Activated gamma-delta T cell (primary cell): Measurements from ENCODE around the gene PI4KA.
"Not testable (repeated sequence)": the region's sequence is repeated elsewhere in the genome, so short reads cannot be mapped to it uniquely, and the experiment has no call there.

Source experiments
- DNase-seq: peaks from one replicate; lab custom pipeline; 2025; lab: John Stamatoyannopoulos, UW
- total RNA-seq, 2 donors: gene quantifications; one replicate each; lab custom pipeline; 2026; lab: John Stamatoyannopoulos, UW

The PI4KA gene
- 166 to 184 reads per million in 2 donors for total RNA-seq

- peak; percentile 98 for DNase-seq
These were observed at the start of gene PI4KA, which contains the start of gene SNAP29 for GRCh38 chr22:20858615-20859416. Gene PI4KA (minus strand): TSS chr22:20858811. CDS start chr22:20858725, 86 bp downstream. Gene SNAP29 (plus strand): TSS chr22:20859007. CDS start chr22:20859111, 104 bp downstream.

GRCh38 chr22:20906387-20906767 lies 47.8 kb upstream of the PI4KA start:
- no peak for DNase-seq

GRCh38 chr22:20905415-20906386 lies 47.1 kb upstream of the PI4KA start:
- DNase-seq: no peak

GRCh38 chr22:20904980-20905355 lies 46.4 kb upstream of the PI4KA start:
- no peak for DNase-seq

GRCh38 chr22:20904008-20904979 lies 45.7 kb upstream of the PI4KA start:
- DNase-seq: no peak

- DNase-seq: no peak
These were observed 44.5 kb upstream of the PI4KA start for GRCh38 chr22:20903093-20903492.

- DNase-seq: not testable (repeated sequence)
These were observed 42.8 kb upstream of the PI4KA start for GRCh38 chr22:20901093-20902033.

GRCh38 chr22:20899827-20900423 lies 41.3 kb upstream of the PI4KA start:
- DNase-seq: no peak

GRCh38 chr22:20897737-20898136 lies 39.1 kb upstream of the PI4KA start:
- DNase-seq: not testable (repeated sequence)

GRCh38 chr22:20890975-20891374 lies 32.4 kb upstream of the PI4KA start:
- DNase-seq: no peak

GRCh38 chr22:20889904-20890540 lies 31.4 kb upstream of the PI4KA start:
- no peak for DNase-seq

- DNase-seq: no peak
These were observed 30.6 kb upstream of the PI4KA start for GRCh38 chr22:20889025-20889704.

GRCh38 chr22:20887375-20887774 lies 28.8 kb upstream of the PI4KA start:
- no peak for DNase-seq

GRCh38 chr22:20885557-20886323 lies 27.1 kb upstream of the PI4KA start:
- DNase-seq: no peak

GRCh38 chr22:20885017-20885556 lies 26.5 kb upstream of the PI4KA start:
- no peak for DNase-seq

- DNase-seq: no peak
These were observed 25.8 kb upstream of the PI4KA start for GRCh38 chr22:20884454-20884853.

- no peak for DNase-seq
These were observed 24.2 kb upstream of the PI4KA start for GRCh38 chr22:20882855-20883254.
